ENCODE results near the gene PPARD. TPM values are rescaled to one million over a fixed set of nuclear protein-coding genes. Genes with fewer than 3 reads are reported as not detected.
"Not testable (repeated sequence)": the region's sequence is repeated elsewhere in the genome, so short reads cannot be mapped to it uniquely, and the experiment has no call there.

PPARD gene
- total and polyA plus RNA-seq, 12 donors = 6.0 to 39.8 (median 21.6) TPM

DNA sequence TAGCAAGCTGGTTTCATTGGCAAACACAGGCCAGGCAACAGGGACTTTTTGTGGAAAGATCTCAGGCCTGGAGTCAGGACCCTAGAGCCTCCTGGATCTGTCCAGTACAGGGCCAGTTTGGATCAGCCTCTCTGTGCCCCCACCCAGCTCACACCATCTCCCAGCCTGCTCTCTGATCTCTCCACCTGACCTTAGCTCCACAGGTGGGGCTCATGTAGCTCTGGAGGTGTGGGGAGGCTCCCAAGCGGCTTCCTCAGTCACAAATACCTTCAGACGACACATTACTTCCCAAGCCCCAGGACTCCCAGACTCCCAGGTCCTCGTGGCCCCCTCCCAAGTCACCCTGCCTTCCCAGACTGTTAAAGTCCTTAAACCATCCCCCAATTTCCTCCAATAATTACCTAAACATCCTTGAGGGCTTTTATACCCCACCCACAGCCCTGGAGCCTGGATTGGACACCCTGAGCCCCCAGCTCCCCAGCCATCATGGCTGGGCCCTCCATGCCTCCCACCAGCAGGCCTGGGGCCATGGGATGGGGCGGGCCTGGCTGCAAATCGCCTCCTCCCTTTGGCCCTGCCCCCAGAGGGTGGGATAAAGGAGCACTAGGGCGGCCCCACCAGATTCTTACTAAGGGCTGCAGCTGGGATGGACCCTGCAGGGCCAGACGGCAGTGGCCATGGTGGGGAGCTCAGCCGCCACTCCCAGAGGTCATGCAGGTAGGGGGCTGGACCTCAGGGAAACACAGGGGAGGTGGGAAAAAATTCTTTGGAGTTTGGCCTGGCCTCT, 93.9 kb downstream of the PPARD start:
- no peak for DNase-seq
- no peaks in the 10 kb centered on the region for H3K4me1 ChIP-seq (replicated peaks in 1 of 2)
- H3K9me3 ChIP-seq (replicated peaks in 1 of 3) = no peaks in the 10 kb centered on the region
- intact Hi-C loops (cut with DNase I) = no loop called here
- no peaks in the 10 kb centered on the region for H3K27me3 ChIP-seq
- TF ChIP-seq, protein P1, sequence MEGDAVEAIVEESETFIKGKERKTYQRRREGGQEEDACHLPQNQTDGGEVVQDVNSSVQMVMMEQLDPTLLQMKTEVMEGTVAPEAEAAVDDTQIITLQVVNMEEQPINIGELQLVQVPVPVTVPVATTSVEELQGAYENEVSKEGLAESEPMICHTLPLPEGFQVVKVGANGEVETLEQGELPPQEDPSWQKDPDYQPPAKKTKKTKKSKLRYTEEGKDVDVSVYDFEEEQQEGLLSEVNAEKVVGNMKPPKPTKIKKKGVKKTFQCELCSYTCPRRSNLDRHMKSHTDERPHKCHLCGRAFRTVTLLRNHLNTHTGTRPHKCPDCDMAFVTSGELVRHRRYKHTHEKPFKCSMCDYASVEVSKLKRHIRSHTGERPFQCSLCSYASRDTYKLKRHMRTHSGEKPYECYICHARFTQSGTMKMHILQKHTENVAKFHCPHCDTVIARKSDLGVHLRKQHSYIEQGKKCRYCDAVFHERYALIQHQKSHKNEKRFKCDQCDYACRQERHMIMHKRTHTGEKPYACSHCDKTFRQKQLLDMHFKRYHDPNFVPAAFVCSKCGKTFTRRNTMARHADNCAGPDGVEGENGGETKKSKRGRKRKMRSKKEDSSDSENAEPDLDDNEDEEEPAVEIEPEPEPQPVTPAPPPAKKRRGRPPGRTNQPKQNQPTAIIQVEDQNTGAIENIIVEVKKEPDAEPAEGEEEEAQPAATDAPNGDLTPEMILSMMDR (IDR thresholded peaks at IDR 0.05) = no peak
- TF ChIP-seq POLR2A (IDR thresholded peaks at IDR 0.05) = no peak
- H3K36me3 ChIP-seq (replicated peaks in 1 of 2) = no peaks in the 10 kb centered on the region
- no peak overlapping the region for H3K27ac ChIP-seq
- WGBS, 4 donors = 81 to 89% (median 88%) methylated on average over 4 to 8 of the region's 8 CpGs
- no peak overlapping the region for H3K4me3 ChIP-seq

DNA sequence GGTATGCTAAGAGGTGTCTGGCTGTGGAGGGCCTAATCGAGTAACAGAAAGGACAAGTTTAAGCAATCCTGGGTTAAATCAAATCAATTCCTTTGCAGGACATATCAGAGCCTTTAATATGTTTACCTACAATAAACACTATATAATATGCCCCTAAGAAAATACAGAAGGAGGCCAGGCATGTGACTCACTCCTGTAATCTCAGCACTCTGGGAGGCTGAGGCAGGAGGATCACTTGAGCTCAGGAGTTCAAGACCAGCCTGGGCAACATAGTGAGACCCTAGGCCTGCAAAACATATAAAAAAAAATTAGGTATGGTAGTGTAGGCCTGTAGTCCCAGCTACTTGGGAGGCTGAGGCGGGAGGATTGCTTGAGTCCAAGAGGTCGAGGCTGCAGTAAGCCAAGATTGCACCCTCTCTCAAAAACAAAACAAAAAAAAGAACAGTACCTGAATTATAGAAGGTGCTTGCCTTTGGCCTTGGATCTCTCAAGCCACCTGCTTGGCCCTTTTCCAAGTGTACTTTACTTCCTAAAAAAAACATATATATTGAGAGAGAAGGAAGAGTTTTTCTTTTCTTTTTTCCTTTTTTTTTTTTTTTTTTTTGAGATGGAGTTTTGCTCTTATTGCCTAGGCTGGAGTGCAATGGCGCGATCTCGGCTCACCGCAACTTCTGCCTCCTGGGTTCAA, 96.2 kb downstream of the PPARD start:
- H3K4me1 ChIP-seq (replicated peaks in 1 of 2); H3K36me3 ChIP-seq (replicated peaks in 1 of 2); H3K9me3 ChIP-seq (replicated peaks in 1 of 3); intact Hi-C loops (cut with DNase I); H3K4me3 ChIP-seq; DNase-seq; H3K27ac ChIP-seq; H3K27me3 ChIP-seq: not testable (repeated sequence)
- WGBS, 4 donors = 94 to 97% (median 95%) methylated on average over 6 to 7 of the region's 7 CpGs

DNA sequence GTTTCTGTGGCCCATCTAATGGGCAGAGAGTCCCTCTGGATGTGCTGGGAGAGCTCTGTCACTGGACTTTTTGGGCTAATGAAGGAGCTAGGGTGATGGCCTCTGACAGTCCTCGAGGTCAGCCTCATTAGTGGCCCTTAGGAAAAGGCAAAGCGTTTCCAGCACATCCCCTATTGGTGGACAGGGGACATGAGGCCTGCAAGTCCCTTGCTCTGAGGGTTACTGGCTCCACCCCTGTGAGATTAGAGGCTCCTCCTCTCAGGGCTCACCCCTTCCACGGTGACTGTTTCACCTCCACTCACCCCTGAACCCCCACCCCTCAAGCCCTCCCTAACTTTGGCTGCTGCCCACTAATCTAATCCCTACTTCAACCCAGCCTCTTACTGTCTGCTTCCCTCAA, 97.0 kb downstream of the PPARD start:
- H3K9me3 ChIP-seq (replicated peaks in 1 of 3) = no peaks in the 10 kb centered on the region
- H3K4me1 ChIP-seq (replicated peaks in 1 of 2) = no peaks in the 10 kb centered on the region
- H3K4me3 ChIP-seq = no peak overlapping the region
- intact Hi-C loops (cut with DNase I) = no loop called here
- H3K27me3 ChIP-seq = no peaks in the 10 kb centered on the region
- DNase-seq = no peak
- TF ChIP-seq, protein P1 (IDR thresholded peaks at IDR 0.05) = no peak
- no peak for TF ChIP-seq POLR2A (IDR thresholded peaks at IDR 0.05)
- no peak overlapping the region for H3K27ac ChIP-seq
- 23 to 51% (median 50%) methylated on average over 1 to 3 of the region's 3 CpGs for WGBS, 4 donors
- H3K36me3 ChIP-seq (replicated peaks in 1 of 2) = no peaks in the 10 kb centered on the region

DNA sequence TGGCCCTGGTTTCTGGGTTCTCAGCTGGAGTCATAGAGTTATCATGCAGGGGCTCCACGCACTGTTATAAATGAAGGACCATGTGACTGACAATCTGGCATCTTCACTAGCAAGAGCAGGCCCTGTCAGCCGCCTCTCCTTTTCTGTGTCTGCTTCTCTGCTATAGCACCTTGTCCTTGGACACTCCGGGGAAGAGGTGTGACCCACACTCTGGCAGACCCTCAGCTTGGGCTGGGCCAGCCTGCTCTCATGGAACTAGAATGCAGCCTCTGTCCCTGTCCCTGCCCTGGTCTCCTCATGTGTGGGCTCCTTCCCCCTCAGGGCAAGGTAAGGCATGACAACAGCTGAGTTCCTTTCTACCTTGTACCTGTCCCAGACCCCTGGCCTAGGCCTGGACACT, 98.8 kb downstream of the PPARD start:
- no peak for TF ChIP-seq POLR2A (IDR thresholded peaks at IDR 0.05)
- TF ChIP-seq, protein P1 (IDR thresholded peaks at IDR 0.05) = no peak
- 74 to 86% (median 78%) methylated on average over 3 of the region's 3 CpGs for WGBS, 4 donors
- Histone ChIP-seq H3K4me3 (no peak overlapping the region), H3K36me3 (replicated peaks in 1 of 2) (no peaks in the 10 kb centered on the region), H3K27me3 (no peaks in the 10 kb centered on the region), H3K9me3 (replicated peaks in 1 of 3) (no peaks in the 10 kb centered on the region), H3K4me1 (replicated peaks in 1 of 2) (no peaks in the 10 kb centered on the region), H3K27ac (no peak overlapping the region)
- intact Hi-C loops (cut with DNase I) = no loop called here
- DNase-seq = no peak

All from adrenal gland (tissue), 12 donors.